K562 (cell line): ENCODE measurements around the gene UNC5C. TPM values are rescaled to one million over a fixed set of nuclear protein-coding genes. Genes with fewer than 3 reads are reported as not detected.

Source experiments
- ATAC-seq: fragments of 200-7000 bp; cut with Tn5 transposase; 3 replicates; pipeline ENCODE4 v1.9.1; 2020; ENCODE audit warnings: moderate library complexity
- BruUV-seq: library from RNA; stranded (reverse); fragments of 400-500 nt; replicated peaks from 2 replicates; lab custom pipeline; 2021; lab: Mats Ljungman, UMichigan
- CTCF ChIA-PET: fragments of 300-600 bp; formaldehyde crosslinking; extraction: SDS; loops from one replicate; lab custom pipeline; 2021; ENCODE audit warnings: low intra/inter-chr PET ratio; lab: Yijun Ruan, JAX
- POLR2A ChIA-PET: fragments of 300-600, 350-650 bp; sonication (Branson Sonifier 250); formaldehyde crosslinking; extraction: SDS; loops from one replicate; lab custom pipeline; 2021; ENCODE audit warnings: antibody characterized with exemption, inconsistent platforms; lab: Yijun Ruan, JAX
- DNase-seq, 4 experiments: peaks; one replicate each; pipeline versions ENCODE4 v3.0.0 to v3.0.0-alpha.2; 2011 to 2018; ENCODE audit warnings: low spot score in 3 of 4, mixed read lengths in 3 of 4; ENCODE audit errors: extremely low read depth in 1 of 4
- FAIRE-seq: peaks from 2 replicates; lab custom pipeline; 2011; peaks lifted over from hg19 to GRCh38; lab: Jason Lieb, UNC
- H2AFZ ChIP-seq: 2 replicates; pipeline ENCODE4 v1.6.0; 2011; ENCODE audit warnings: low read depth, low read length, control low read depth, inconsistent platforms
- H3K27ac ChIP-seq: fragments of 200-600 bp; 3 replicates; pipeline ENCODE4 v1.8.0; 2011; ENCODE audit warnings: low read depth, mild to moderate bottlenecking, control low read depth, inconsistent platforms, low read length, moderate library complexity, mixed read lengths; ENCODE audit errors: extremely low read depth
- H3K27me3 ChIP-seq, 2 experiments: fragments of 300-600 bp in 1 of 2; 2 replicates in 1 of 2; 3 replicates in 1 of 2; pipeline versions ENCODE4 v1.6.0 to v1.8.0; 2011; ENCODE audit warnings: inconsistent platforms in 2 of 2, low read length in 2 of 2, mild to moderate bottlenecking in 1 of 2, mixed read lengths in 1 of 2, moderate library complexity in 1 of 2; ENCODE audit not compliant: control insufficient read depth in 2 of 2, insufficient read depth in 2 of 2
- H3K36me3 ChIP-seq: fragments of 300-600 bp; 3 replicates; pipeline ENCODE4 v1.8.0; 2011; ENCODE audit warnings: mild to moderate bottlenecking, low read length, inconsistent platforms; ENCODE audit not compliant: control insufficient read depth, insufficient read depth
- H3K4me1 ChIP-seq, 2 experiments: fragments of 200-600 bp in 1 of 2; replicated peaks in 1 of 2; 2 replicates in 1 of 2; 3 replicates in 1 of 2; pipeline versions ENCODE4 v1.5.1 to v1.8.0; 2011; ENCODE audit warnings: inconsistent platforms in 2 of 2, low read length in 2 of 2, mild to moderate bottlenecking in 1 of 2, mixed read lengths in 1 of 2, moderate library complexity in 1 of 2; ENCODE audit not compliant: control insufficient read depth in 2 of 2, insufficient read depth in 2 of 2
- H3K4me2 ChIP-seq: 2 replicates; pipeline ENCODE4 v1.6.1; 2011; ENCODE audit warnings: low read length, control low read depth, inconsistent platforms, mixed read lengths; ENCODE audit not compliant: insufficient read depth
- H3K4me3 ChIP-seq: fragments of 200-600 bp; sonication (generic), shearing (Covaris generic); 2 replicates; pipeline ENCODE4 v1.5.1; 2016; ENCODE audit warnings: control low read depth, inconsistent platforms
- H3K79me2 ChIP-seq: fragments of 200-600 bp; 3 replicates; pipeline ENCODE4 v1.8.0; 2011; ENCODE audit warnings: low read length, inconsistent platforms; ENCODE audit not compliant: control insufficient read depth, insufficient read depth
- H3K9ac ChIP-seq, 2 experiments: 2 replicates each; pipeline versions ENCODE4 v1.6.0 to v1.6.1; 2011; ENCODE audit warnings: low read depth in 2 of 2, low read length in 2 of 2, control low read depth in 1 of 2, inconsistent platforms in 1 of 2, mild to moderate bottlenecking in 1 of 2, mixed read lengths in 1 of 2; ENCODE audit not compliant: insufficient read depth in 1 of 2
- H3K9me1 ChIP-seq: one replicate; pipeline ENCODE4 v1.6.0; 2011; ENCODE audit warnings: inconsistent platforms, mild to moderate bottlenecking, low read length, moderate library complexity; ENCODE audit not compliant: control insufficient read depth, insufficient read depth
- H3K9me3 ChIP-seq: replicated peaks from 2 replicates; pipeline ENCODE4 v1.5.1; 2011; ENCODE audit warnings: low read depth, low read length, inconsistent platforms; ENCODE audit not compliant: control insufficient read depth, insufficient read depth
- H4K20me1 ChIP-seq: replicated peaks from 2 replicates; pipeline ENCODE4 v1.6.1; 2011; ENCODE audit warnings: low read length, inconsistent platforms, mixed read lengths; ENCODE audit not compliant: control insufficient read depth, insufficient read depth
- CREB3L1 ChIP-seq: fragments of 450-650 bp; IDR thresholded peaks from 2 replicates; pipeline ENCODE4 v1.6.1; 2014; ENCODE audit warnings: low read depth, mild to moderate bottlenecking, moderate library complexity, borderline replicate concordance
- E2F8 ChIP-seq: fragments of 450-650 bp; IDR thresholded peaks from 2 replicates; pipeline ENCODE4 v1.7.1; 2018; ENCODE audit warnings: mild to moderate bottlenecking, low read depth; ENCODE audit not compliant: partially characterized antibody
- FOXA3 ChIP-seq, 2 experiments: fragments of 450-650 bp in 1 of 2; sonication (generic) in 1 of 2; formaldehyde crosslinking; IDR thresholded peaks in 1 of 2; conservative IDR thresholded peaks in 1 of 2; 2 replicates each; pipeline versions ENCODE4 v1.4.0 to v1.8.0; 2020 to 2022; ENCODE audit warnings: mild to moderate bottlenecking in 2 of 2, missing genetic modification reagents in 1 of 2
- GATAD2B ChIP-seq: fragments of 450-650 bp; IDR thresholded peaks from 2 replicates; pipeline ENCODE4 v1.6.1; 2017; ENCODE audit warnings: mild to moderate bottlenecking, borderline replicate concordance
- HINFP ChIP-seq: fragments of 450-650 bp; conservative IDR thresholded peaks from 2 replicates; pipeline ENCODE4 v1.6.1; 2016; ENCODE audit warnings: missing genetic modification characterization, low read depth, mild to moderate bottlenecking, control low read depth, missing compliant biosample characterization
- KAT7 ChIP-seq: sonication (generic); formaldehyde crosslinking; IDR thresholded peaks from 2 replicates; pipeline ENCODE4 v1.8.0; 2022; ENCODE audit warnings: missing genetic modification reagents, mild to moderate bottlenecking, borderline replicate concordance
- NR3C1 ChIP-seq: sonication (generic); formaldehyde crosslinking; IDR thresholded peaks from 2 replicates; pipeline ENCODE4 v1.8.1; 2022; ENCODE audit warnings: missing genetic modification reagents
- PPARD ChIP-seq: fragments of 250-450 bp; sonication (Bioruptor Pico); IDR thresholded peaks from 2 replicates; pipeline ENCODE4 v1.8.0; 2022; ENCODE audit warnings: inconsistent platforms, mild to moderate bottlenecking, moderate library complexity
- PURB ChIP-seq: sonication (generic); formaldehyde crosslinking; IDR thresholded peaks from 2 replicates; pipeline ENCODE4 v1.9.0; 2021; ENCODE audit warnings: low read depth, mild to moderate bottlenecking, missing genetic modification reagents
- RAD51 ChIP-seq: fragments of 450-650 bp; IDR thresholded peaks from 2 replicates; pipeline ENCODE4 v1.7.1; 2016; ENCODE audit warnings: low read depth, mild to moderate bottlenecking, borderline replicate concordance
- TEAD4 ChIP-seq, 2 experiments: sonication (generic) in 1 of 2; formaldehyde crosslinking in 1 of 2; IDR thresholded peaks; 2 replicates each; pipeline versions ENCODE4 v1.6.1 to v1.8.0; 2012 to 2022; ENCODE audit warnings: borderline replicate concordance in 1 of 2, inconsistent platforms in 1 of 2, low read length in 1 of 2, mild to moderate bottlenecking in 1 of 2, missing genetic modification reagents in 1 of 2
- WHSC1 ChIP-seq: IDR thresholded peaks from one replicate; pipeline ENCODE4 v1.6.1; 2012; ENCODE audit warnings: low read length, control low read depth, inconsistent platforms
- XRCC4 ChIP-seq: IDR thresholded peaks from one replicate; pipeline ENCODE4 v1.6.1; 2011; ENCODE audit not compliant: insufficient read depth, insufficient read length; ENCODE audit errors: extremely low read depth
- ZBTB34 ChIP-seq: fragments of 250-450 bp; sonication (Bioruptor Pico); IDR thresholded peaks from 2 replicates; pipeline ENCODE4 v1.8.0; 2021; ENCODE audit warnings: mild to moderate bottlenecking, moderate library complexity
- ZNF584 ChIP-seq: fragments of 200-800 bp; sonication (Bioruptor generic); IDR thresholded peaks from 2 replicates; pipeline ENCODE4 v1.6.1; 2016; ENCODE audit warnings: low read depth, mild to moderate bottlenecking, missing genetic modification characterization, missing compliant biosample characterization
- WGBS: fragments of 100-300 bp; shearing (Covaris generic); methylation state at CpG from one replicate; pipeline ENCODE4 v1.1.6; 2016; ENCODE audit warnings: low coverage, mixed read lengths; ENCODE audit not compliant: insufficient coverage; ENCODE audit errors: missing lambda C conversion rate; 5-methylcytosine and 5-hydroxymethylcytosine counted together
- in situ Hi-C: fragments of 300-500 bp; cut with MboI; formaldehyde crosslinking; loops from 4 replicates; pipeline ENCODE4 v1.15.0; 2018; ENCODE audit warnings: inconsistent platforms, mixed read lengths
- intact Hi-C: fragments of 100-400 bp; cut with micrococcal nuclease; formaldehyde crosslinking; loops from 2 replicates; pipeline ENCODE4 v1.14.2; 2022
- polyA plus RNA-seq, 8 experiments: library from polyadenylated mRNA; depleted of rRNA in 4 of 8; stranded (reverse) in 5 of 8; unstranded in 3 of 8; fragments of >200 nt; fragmentation: Nextera tagmentation in 2 of 8; fragmentation: Illumina TruSeq in 1 of 8; extraction: Ambion mirVana in 2 of 8; extraction: Trizol in 1 of 8; gene quantifications; 2 replicates each; pipeline versions ENCODE4 v1.2.1 to v1.2.3, GENCODE V29; 2011 to 2014; ENCODE audit warnings: inconsistent platforms in 1 of 8, missing spikeins in 1 of 8
- total RNA-seq, 7 experiments: library from RNA; depleted of rRNA in 6 of 7; stranded (reverse); fragments of >200 nt in 6 of 7; fragmentation: Illumina TruSeq in 2 of 7; extraction: Trizol in 2 of 7; gene quantifications; 2 replicates each; pipeline versions ENCODE4 v1.2.1 to v1.2.3, GENCODE V29; 2011 to 2021; ENCODE audit warnings: low replicate concordance in 1 of 7

Gene UNC5C
- total and polyA plus RNA-seq, 9 of the 15 experiments (the other 6 are each of a cell fraction or from before 2014, with no cell fraction given): under 0.01 to 0.10 (median 0.03) TPM; not detected in 1

- ATAC-seq (no peak), DNase-seq (no peak), FAIRE-seq (no peak)
- Histone ChIP-seq H3K36me3 (no peaks in the 10 kb centered on the region), H3K9me3 (no peaks in the 10 kb centered on the region), H4K20me1 (no peaks in the 10 kb centered on the region), H3K4me2 (no peak overlapping the region), H3K4me3 (no peak overlapping the region), H3K27me3 (peaks cover 0 to 5% of the 10 kb centered on the region in 2 experiments; a peak in 3 of 5 replicates), H3K9me1 (no peaks in the 10 kb centered on the region), H3K79me2 (no peaks in the 10 kb centered on the region), H2AFZ (no peak overlapping the region), H3K9ac (no peak overlapping the region), H3K4me1 (no peaks in the 10 kb centered on the region), H3K27ac (no peak overlapping the region)
- no TSS peak for BruUV-seq
- POLR2A ChIA-PET: no interaction called here
- CTCF ChIA-PET: interaction anchor here (0.6 kb wide), 1 partner anchor 1904 kb away, joined by 3 read pairs; no protein-coding TSS in a partner anchor
- intact Hi-C loops: no loop called here
- 0% methylated on average over 2 of the region's 2 CpGs for WGBS
- in situ Hi-C loops: loop anchor here (25.0 kb wide), 1 partner anchor 354 kb away; no protein-coding TSS in a partner anchor
- TF ChIP-seq WHSC1 (no peak), CREB3L1 (no peak), ZBTB34 (CRISPR knock-in tag) (no peak), XRCC4 (no peak), E2F8 (no peak), ZNF584 (CRISPR knock-in tag) (no peak), KAT7 (no peak), NR3C1 (CRISPR knock-in tag) (no peak), HINFP (tag) (no peak), PURB (CRISPR knock-in tag) (no peak), RAD51 (no peak), PPARD (CRISPR knock-in tag) (no peak), TEAD4 (IDR thresholded peaks at IDR 0.05; ENCODE audit: low read length) (no peak), TEAD4 (CRISPR knock-in tag; IDR thresholded peaks at IDR 0.05; ENCODE audit: borderline replicate concordance) (no peak), FOXA3 (CRISPR knock-in tag; conservative IDR thresholded peaks at IDR 0.05 in 1 of 2, IDR thresholded peaks at IDR 0.05 in 1 of 2) (no peak), GATAD2B (no peak)
Observed at GRCh38 chr4:95158626-95159025, 390.1 kb downstream of the UNC5C start.
